ENCODE measurements around the gene STRA8.

Gene STRA8

DNA sequence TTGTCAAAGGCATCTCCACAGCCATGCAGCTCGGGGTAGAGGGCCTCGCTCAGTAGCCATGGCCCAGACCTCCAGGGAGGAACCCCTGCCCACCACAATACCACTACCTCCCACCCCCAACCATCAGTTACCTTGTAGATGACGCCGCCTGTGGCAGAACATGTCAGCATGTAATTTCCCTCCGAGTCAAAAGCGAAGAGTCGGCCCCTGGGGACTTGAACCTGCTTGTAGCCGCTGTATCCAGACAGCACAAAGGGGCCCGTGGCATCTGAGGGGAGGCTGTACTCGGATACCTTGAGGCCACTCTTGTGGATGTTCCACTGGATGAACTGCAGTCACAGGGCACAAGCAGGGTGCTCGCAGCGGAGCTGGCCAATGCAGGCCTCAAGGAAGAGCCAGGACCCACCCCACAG is 46.8 kb upstream of the STRA8 start:
- TF ChIP-seq CREB1 (IDR thresholded peaks at IDR 0.05; ENCODE audit: low read depth) (no peak), NFIC (IDR thresholded peaks at IDR 0.05) (no peak), RAD21 (IDR thresholded peaks at IDR 0.05; ENCODE audit: low read depth) (no peak), EP300 (IDR thresholded peaks at IDR 0.05; ENCODE audit: borderline replicate concordance) (no peak), EGR1 (IDR thresholded peaks at IDR 0.05) (no peak), REST (IDR thresholded peaks at IDR 0.05; ENCODE audit: low read depth) (no peak), TAF1 (IDR thresholded peaks at IDR 0.05; ENCODE audit: low read depth) (no peak), TCF12 (IDR thresholded peaks at IDR 0.05; ENCODE audit: low read depth) (no peak), YY1 (IDR thresholded peaks at IDR 0.05; ENCODE audit: low read depth) (no peak), ZBTB7A (IDR thresholded peaks at IDR 0.05; ENCODE audit: low read depth) (no peak), TEAD4 (IDR thresholded peaks at IDR 0.05) (no peak)
- TF ChIP-seq, protein P1, sequence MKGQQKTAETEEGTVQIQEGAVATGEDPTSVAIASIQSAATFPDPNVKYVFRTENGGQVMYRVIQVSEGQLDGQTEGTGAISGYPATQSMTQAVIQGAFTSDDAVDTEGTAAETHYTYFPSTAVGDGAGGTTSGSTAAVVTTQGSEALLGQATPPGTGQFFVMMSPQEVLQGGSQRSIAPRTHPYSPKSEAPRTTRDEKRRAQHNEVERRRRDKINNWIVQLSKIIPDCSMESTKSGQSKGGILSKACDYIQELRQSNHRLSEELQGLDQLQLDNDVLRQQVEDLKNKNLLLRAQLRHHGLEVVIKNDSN (IDR thresholded peaks at IDR 0.05) = no peak

DNA sequence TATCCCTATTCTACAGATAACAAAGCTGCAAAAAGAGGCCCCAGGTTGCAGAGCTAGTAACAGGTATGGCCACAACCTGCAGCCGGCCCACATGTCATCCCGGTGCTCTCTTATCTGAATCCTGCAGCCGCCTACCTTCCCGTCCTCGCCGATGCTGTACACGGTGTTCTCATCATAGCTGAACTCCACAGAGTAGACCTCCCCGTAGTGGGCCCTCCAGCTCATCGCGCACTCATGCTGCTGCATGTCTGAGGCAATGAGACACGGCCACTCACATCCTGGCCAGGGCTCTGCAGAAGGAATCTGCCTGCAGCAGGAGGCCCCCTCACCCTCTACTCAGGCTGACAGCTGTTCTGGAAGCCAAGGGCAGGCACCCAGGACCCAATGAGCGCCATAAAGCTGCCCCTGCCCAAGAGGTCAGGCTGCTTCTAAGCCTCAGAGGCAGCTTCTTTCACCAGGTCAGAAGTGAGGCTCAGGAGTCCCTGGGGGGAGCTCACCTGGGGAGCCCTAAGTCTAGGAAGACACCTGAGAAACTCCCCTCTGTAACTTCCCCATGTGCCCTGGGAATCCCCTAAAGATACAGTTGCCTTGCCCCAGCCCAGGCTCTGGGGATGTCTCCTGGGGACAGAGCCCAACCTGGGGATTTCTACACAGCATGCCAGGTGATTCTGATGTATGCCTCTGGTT is 45.2 kb upstream of the STRA8 start:
- TF ChIP-seq CREB1 (IDR thresholded peaks at IDR 0.05; ENCODE audit: low read depth) = no peak

GRCh38 chr7:135189221-135189662 is 44.4 kb upstream of the STRA8 start:
- TF ChIP-seq, protein P1 (IDR thresholded peaks at IDR 0.05) = no peak
- TF ChIP-seq EP300 (IDR thresholded peaks at IDR 0.05; ENCODE audit: borderline replicate concordance) (no peak), CEBPB (IDR thresholded peaks at IDR 0.05) (no peak), RAD21 (IDR thresholded peaks at IDR 0.05; ENCODE audit: low read depth) (no peak), CREB1 (IDR thresholded peaks at IDR 0.05; ENCODE audit: low read depth) (no peak), NFIC (IDR thresholded peaks at IDR 0.05) (no peak), REST (IDR thresholded peaks at IDR 0.05; ENCODE audit: low read depth) (no peak), YY1 (IDR thresholded peaks at IDR 0.05; ENCODE audit: low read depth) (no peak), EGR1 (IDR thresholded peaks at IDR 0.05) (no peak), TCF12 (IDR thresholded peaks at IDR 0.05; ENCODE audit: low read depth) (no peak), TAF1 (IDR thresholded peaks at IDR 0.05; ENCODE audit: low read depth) (no peak), FOXM1 (IDR thresholded peaks at IDR 0.05; ENCODE audit: borderline replicate concordance, low read depth) (no peak)
- TF ChIP-seq, protein P2, sequence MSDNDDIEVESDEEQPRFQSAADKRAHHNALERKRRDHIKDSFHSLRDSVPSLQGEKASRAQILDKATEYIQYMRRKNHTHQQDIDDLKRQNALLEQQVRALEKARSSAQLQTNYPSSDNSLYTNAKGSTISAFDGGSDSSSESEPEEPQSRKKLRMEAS (IDR thresholded peaks at IDR 0.05) = no peak

DNA sequence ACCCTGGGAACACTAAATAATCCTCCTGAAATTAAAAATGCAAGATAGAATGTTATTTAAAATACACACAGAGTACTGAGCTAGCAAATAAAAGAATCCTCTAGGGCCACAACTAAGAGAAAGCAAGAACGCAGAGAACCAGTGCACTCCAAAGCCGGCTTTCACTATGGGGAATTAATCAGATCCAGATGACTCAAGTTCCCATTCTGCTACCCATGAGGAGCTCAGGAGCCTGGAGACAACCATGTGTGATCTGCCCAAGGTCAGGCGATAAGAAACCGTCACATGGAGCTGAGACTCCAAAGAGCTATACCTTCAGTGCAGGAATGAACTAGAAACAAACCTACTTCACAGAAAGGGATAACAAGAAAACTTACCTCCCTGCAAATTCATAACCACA is 43.7 kb upstream of the STRA8 start:
- TF ChIP-seq, protein P2 (IDR thresholded peaks at IDR 0.05) = no peak
- TF ChIP-seq TAF1 (IDR thresholded peaks at IDR 0.05; ENCODE audit: low read depth) (no peak), FOXM1 (IDR thresholded peaks at IDR 0.05; ENCODE audit: borderline replicate concordance, low read depth) (no peak), CEBPB (IDR thresholded peaks at IDR 0.05) (no peak), REST (IDR thresholded peaks at IDR 0.05; ENCODE audit: low read depth) (no peak), TCF12 (IDR thresholded peaks at IDR 0.05; ENCODE audit: low read depth) (no peak), EGR1 (IDR thresholded peaks at IDR 0.05) (no peak)

DNA sequence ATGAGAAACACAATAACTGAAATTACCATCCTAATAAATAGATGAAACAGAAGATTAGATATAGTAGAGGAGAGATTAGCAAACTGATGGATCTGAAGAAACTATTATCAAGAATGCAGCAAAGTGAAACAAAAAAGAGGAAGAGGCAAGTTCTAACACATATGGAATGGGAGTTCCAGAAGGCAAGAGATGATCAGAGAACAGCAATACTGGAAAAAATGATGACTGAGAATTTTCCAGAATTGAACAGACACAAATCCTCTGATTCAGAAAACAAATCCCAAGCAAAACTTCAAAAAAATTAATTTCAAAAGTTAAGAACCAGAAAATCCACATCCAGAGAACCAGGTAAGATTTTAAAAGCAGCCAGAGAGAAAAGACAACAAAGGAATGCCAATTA is 42.9 kb upstream of the STRA8 start:
- TF ChIP-seq CEBPB (IDR thresholded peaks at IDR 0.05) (no peak), TCF12 (IDR thresholded peaks at IDR 0.05; ENCODE audit: low read depth) (no peak), EGR1 (IDR thresholded peaks at IDR 0.05) (no peak), TEAD4 (IDR thresholded peaks at IDR 0.05) (no peak), EP300 (IDR thresholded peaks at IDR 0.05; ENCODE audit: borderline replicate concordance) (no peak), RAD21 (IDR thresholded peaks at IDR 0.05; ENCODE audit: low read depth) (no peak), FOXM1 (IDR thresholded peaks at IDR 0.05; ENCODE audit: borderline replicate concordance, low read depth) (no peak), NFIC (IDR thresholded peaks at IDR 0.05) (no peak)
